HepG2 (cell line): ENCODE data around the gene NUDT22. TPM values are rescaled to one million over a fixed set of nuclear protein-coding genes. Genes with fewer than 3 reads are reported as not detected.

Experiments used
- CBX2 ChIP-seq, 2 experiments: fragments of 200-600 bp in 1 of 2; sonication (generic); formaldehyde crosslinking in 1 of 2; IDR thresholded peaks; 2 replicates each; pipeline versions ENCODE4 v1.7.0 to v1.8.1; 2018 to 2022; ENCODE audit warnings: low read depth in 2 of 2, low read length in 1 of 2, mild to moderate bottlenecking in 1 of 2, missing genetic modification reagents in 1 of 2
- CBX5 ChIP-seq: sonication (generic); formaldehyde crosslinking; IDR thresholded peaks from 2 replicates; pipeline ENCODE4 v1.4.0; 2020; ENCODE audit warnings: missing genetic modification reagents, borderline replicate concordance
- MAFF ChIP-seq: IDR thresholded peaks from 2 replicates; pipeline ENCODE4 v1.6.1; 2011; ENCODE audit warnings: low read depth, low read length, improper control_type of control experiment
- MXD3 ChIP-seq: IDR thresholded peaks from 2 replicates; pipeline ENCODE4 v1.6.1; 2016; ENCODE audit warnings: mild to moderate bottlenecking, missing biosample characterization, missing genetic modification reagents
- NBN ChIP-seq: fragments of 450-650 bp; conservative IDR thresholded peaks from 2 replicates; pipeline ENCODE4 v1.6.1; 2017
- RFX3 ChIP-seq: IDR thresholded peaks from 2 replicates; pipeline ENCODE4 v1.6.1; 2016; ENCODE audit warnings: missing biosample characterization, missing genetic modification reagents
- SKIL ChIP-seq: sonication (generic); formaldehyde crosslinking; IDR thresholded peaks from 2 replicates; pipeline ENCODE4 v1.8.0; 2022; ENCODE audit warnings: missing genetic modification reagents, mild to moderate bottlenecking, moderate library complexity, borderline replicate concordance
- STAG1 ChIP-seq: sonication (generic); formaldehyde crosslinking; IDR thresholded peaks from 2 replicates; pipeline ENCODE4 v1.4.0; 2020; ENCODE audit warnings: missing genetic modification reagents
- ZBTB43 ChIP-seq: sonication (generic); formaldehyde crosslinking; conservative IDR thresholded peaks from 2 replicates; pipeline ENCODE4 v1.4.0; 2020; ENCODE audit warnings: missing genetic modification reagents
- ZNF431 ChIP-seq: sonication (generic); formaldehyde crosslinking; IDR thresholded peaks from 2 replicates; pipeline ENCODE4 v1.9.0; 2022; ENCODE audit warnings: missing genetic modification reagents, low read depth, mild to moderate bottlenecking, borderline replicate concordance
- ZNF646 ChIP-seq: sonication (generic); formaldehyde crosslinking; IDR thresholded peaks from 2 replicates; pipeline ENCODE4 v1.9.0; 2021; ENCODE audit warnings: mild to moderate bottlenecking, missing genetic modification reagents
- ZNF687 ChIP-seq: sonication (generic); formaldehyde crosslinking; IDR thresholded peaks from 2 replicates; pipeline ENCODE4 v1.5.1; 2020; ENCODE audit warnings: mild to moderate bottlenecking, missing genetic modification reagents, moderate library complexity
- ZNF746 ChIP-seq: sonication (generic); formaldehyde crosslinking; IDR thresholded peaks from 2 replicates; pipeline ENCODE4 v1.8.0; 2022; ENCODE audit warnings: mild to moderate bottlenecking, missing genetic modification reagents
- ZNF776 ChIP-seq: sonication (generic); formaldehyde crosslinking; IDR thresholded peaks from 2 replicates; pipeline ENCODE4 v1.4.0; 2020; ENCODE audit warnings: mild to moderate bottlenecking, missing genetic modification reagents
- polyA plus RNA-seq, 8 experiments: library from polyadenylated mRNA; depleted of rRNA in 3 of 8; stranded (reverse) in 7 of 8; unstranded in 1 of 8; fragments of >200 nt; fragmentation: Illumina TruSeq in 4 of 8; extraction: Trizol in 4 of 8; gene quantifications; 2 replicates each; pipeline versions ENCODE4 v1.2.1 to v1.2.3, GENCODE V29; 2011 to 2016; ENCODE audit warnings: low read depth in 4 of 8, missing spikeins in 1 of 8, mixed read lengths in 1 of 8; ENCODE audit not compliant: insufficient read depth in 1 of 8
- total RNA-seq, 5 experiments: library from RNA; depleted of rRNA; stranded (reverse); fragments of >200 nt; fragmentation: Illumina TruSeq; extraction: Trizol; gene quantifications; 2 replicates each; pipeline ENCODE4 v1.2.3, GENCODE V29; 2016; ENCODE audit warnings: low read depth in 1 of 5

NUDT22 gene
- total and polyA plus RNA-seq, 2 of the 13 experiments (the other 11 are each of a cell fraction or from before 2014, with no cell fraction given), result 33.5 to 39.8 TPM

GRCh38 chr11:64218628-64219353 lies 7.3 kb upstream of the NUDT22 start (continued):
- TF ChIP-seq ZNF776 (CRISPR knock-in tag), result no peak
- TF ChIP-seq CBX5 (CRISPR knock-in tag), result no peak
- no peak for TF ChIP-seq MAFF
- TF ChIP-seq CBX2 (IDR thresholded peaks at IDR 0.05; ENCODE audit: low read depth, low read length), result no peak
- TF ChIP-seq CBX2 (CRISPR knock-in tag; IDR thresholded peaks at IDR 0.05; ENCODE audit: low read depth), result no peak
- TF ChIP-seq NBN, result no peak
- no peak for TF ChIP-seq STAG1 (CRISPR knock-in tag)
- peak; percentile 50 for TF ChIP-seq ZNF687 (CRISPR knock-in tag)
- no peak for TF ChIP-seq SKIL
- no peak for TF ChIP-seq RFX3 (CRISPR knock-in tag)
- no peak for TF ChIP-seq ZBTB43 (CRISPR knock-in tag)
- no peak for TF ChIP-seq ZNF746 (CRISPR knock-in tag)
- no peak for TF ChIP-seq ZNF431
- no peak for TF ChIP-seq ZNF646 (CRISPR knock-in tag)
- TF ChIP-seq MXD3 (CRISPR knock-in tag), result no peak
